Frontal cortex (tissue), 4 donors: Measurements from ENCODE around the gene OXLD1. TPM values are rescaled to one million over a fixed set of nuclear protein-coding genes. Genes with fewer than 3 reads are reported as not detected.

ENCODE experiments used
- DNase-seq, 2 donors: peaks; one replicate each; pipeline ENCODE4 v3.0.0; 2012; ENCODE audit warnings: low spot score in 2 of 2
- FAIRE-seq: peaks from 2 replicates; lab custom pipeline; 2012; peaks lifted over from hg19 to GRCh38; lab: Jason Lieb, UNC
- total RNA-seq: library from RNA; depleted of rRNA; stranded (reverse); fragments of >200 nt; gene quantifications from one replicate; pipeline ENCODE4 v1.2.3, GENCODE V29; 2014
- donor health status: control.
- donor health status: control.
- donor health status: control.

Gene OXLD1
- total RNA-seq, 1 donor from 2014 or later = 8.2 TPM

- FAIRE-seq (no peak), DNase-seq (peak; percentile 100)
Observed at GRCh38 chr17:81702934-81703746, 36.7 kb upstream of the OXLD1 start, which contains the start of gene MRPL12. MRPL12 (plus strand) TSS chr17:81703367; CDS start chr17:81703502, 135 bp downstream.

GRCh38 chr17:81701288-81702071, 35.1 kb upstream of the OXLD1 start:
- FAIRE-seq (no peak), DNase-seq (no peak)

GRCh38 chr17:81700353-81701287, 34.2 kb upstream of the OXLD1 start:
- no peak for FAIRE-seq
- DNase-seq = no peak

GRCh38 chr17:81697261-81698044, 31.0 kb upstream of the OXLD1 start:
- FAIRE-seq = no peak
- no peak for DNase-seq

GRCh38 chr17:81696218-81696941, 30.0 kb upstream of the OXLD1 start:
- FAIRE-seq (no peak), DNase-seq (no peak)

GRCh38 chr17:81695801-81696200, 29.4 kb upstream of the OXLD1 start:
- DNase-seq = no peak
- no peak for FAIRE-seq

GRCh38 chr17:81695211-81695610, 28.8 kb upstream of the OXLD1 start:
- FAIRE-seq = no peak

GRCh38 chr17:81694810-81695209, 28.4 kb upstream of the OXLD1 start:
- FAIRE-seq (no peak), DNase-seq (no peak)

More at GRCh38 chr17:81695211-81695610, 28.8 kb upstream of the OXLD1 start:
- DNase-seq = no peak

- DNase-seq = no peak
- FAIRE-seq = no peak
Observed at GRCh38 chr17:81693509-81694210, 27.3 kb upstream of the OXLD1 start.

GRCh38 chr17:81691608-81692007, 25.2 kb upstream of the OXLD1 start:
- no peak for DNase-seq
- no peak for FAIRE-seq

GRCh38 chr17:81691196-81691595, 24.8 kb upstream of the OXLD1 start:
- DNase-seq = no peak
- no peak for FAIRE-seq

GRCh38 chr17:81690549-81690948, 24.1 kb upstream of the OXLD1 start:
- no peak for DNase-seq
- no peak for FAIRE-seq

- no peak for DNase-seq
Observed at GRCh38 chr17:81690066-81690465, 23.7 kb upstream of the OXLD1 start.

GRCh38 chr17:81688616-81689015, 22.2 kb upstream of the OXLD1 start:
- FAIRE-seq (no peak), DNase-seq (peak in 1 of 2 donors; percentile 28)

More at GRCh38 chr17:81690066-81690465, 23.7 kb upstream of the OXLD1 start:
- FAIRE-seq = no peak

- peak in 1 of 2 donors; percentile 21 for DNase-seq
- FAIRE-seq = no peak
Observed at GRCh38 chr17:81687770-81688541, 21.6 kb upstream of the OXLD1 start.

- no peak for DNase-seq
- FAIRE-seq = no peak
Observed at GRCh38 chr17:81686614-81687013, 20.2 kb upstream of the OXLD1 start.

GRCh38 chr17:81685108-81685507, 18.7 kb upstream of the OXLD1 start:
- FAIRE-seq (no peak), DNase-seq (peak in 1 of 2 donors; percentile 17)
